Activated T-helper 2 cell treated with anti-CD3 and anti-CD28 coated beads, Interferon-gamma antibody, Interleukin-2, Interleukin-4, amounts not matched to agents 10 μg/mL and 5 μg/mL and 100 μg/mL, durations not matched to agents 14 hours and 24 hours and 36 hours (primary cell): ENCODE results near the gene BTBD1. TPM values are rescaled to one million over a fixed set of nuclear protein-coding genes. Genes with fewer than 3 reads are reported as not detected.

Experiments used
- DNase-seq: peaks from one replicate; pipeline ENCODE4 v3.0.0; 2021; ENCODE audit warnings: low spot score
- H3K27ac Mint-ChIP-seq: one replicate; pipeline ENCODE4 v1.8.0; 2021; ENCODE audit warnings: mixed read lengths
- H3K27me3 Mint-ChIP-seq: one replicate; pipeline ENCODE4 v1.8.0; 2021; ENCODE audit warnings: low read depth, mixed read lengths
- H3K36me3 Mint-ChIP-seq: one replicate; pipeline ENCODE4 v1.8.0; 2021; ENCODE audit warnings: low read depth, mixed read lengths
- H3K4me1 Mint-ChIP-seq: one replicate; pipeline ENCODE4 v1.8.0; 2021; ENCODE audit warnings: low read depth, mixed read lengths
- H3K4me3 Mint-ChIP-seq: one replicate; pipeline ENCODE4 v1.8.0; 2021; ENCODE audit warnings: low read depth, mild to moderate bottlenecking, moderate library complexity, mixed read lengths
- H3K9me3 Mint-ChIP-seq: one replicate; pipeline ENCODE4 v1.8.0; 2021; ENCODE audit warnings: mixed read lengths
- intact Hi-C: fragments of 100-400 bp; cut with micrococcal nuclease; formaldehyde crosslinking; loops from one replicate; pipeline ENCODE4 v1.15.1; 2023
- total RNA-seq: library from RNA; stranded (reverse); gene quantifications from 2 replicates; pipeline ENCODE4 v1.2.3, GENCODE V29; 2022

The BTBD1 gene
- total RNA-seq, 1 donor from 2014 or later = 59.5 TPM

DNA sequence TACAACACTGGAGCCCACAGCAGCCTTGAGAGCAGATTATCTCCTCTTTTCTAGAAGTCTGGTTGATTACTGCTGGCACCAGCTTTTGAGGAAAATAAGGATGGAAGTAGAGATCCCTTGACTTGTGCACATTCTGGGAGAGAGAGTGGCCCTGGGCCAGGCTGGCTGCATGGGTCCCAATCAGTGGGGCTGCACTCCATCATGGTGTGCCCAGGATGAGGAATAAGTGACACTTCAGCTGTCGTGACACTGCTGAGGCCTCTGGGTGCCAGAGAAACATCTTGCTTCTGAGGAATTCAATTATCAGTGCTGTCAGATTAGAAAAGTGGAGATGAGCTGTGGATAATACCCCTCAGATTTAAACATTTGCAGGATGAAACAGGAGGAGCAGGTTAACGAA lies 72.0 kb downstream of the BTBD1 start:
- peaks cover 13% of the 10 kb centered on the region for H3K36me3 Mint-ChIP-seq
- no peak for DNase-seq
- H3K9me3 Mint-ChIP-seq = no peaks in the 10 kb centered on the region
- intact Hi-C loops = no loop called here
- H3K4me1 Mint-ChIP-seq = peaks cover 5% of the 10 kb centered on the region
- H3K4me3 Mint-ChIP-seq = no peak overlapping the region
- no peak overlapping the region for H3K27ac Mint-ChIP-seq
- H3K27me3 Mint-ChIP-seq = no peaks in the 10 kb centered on the region

DNA sequence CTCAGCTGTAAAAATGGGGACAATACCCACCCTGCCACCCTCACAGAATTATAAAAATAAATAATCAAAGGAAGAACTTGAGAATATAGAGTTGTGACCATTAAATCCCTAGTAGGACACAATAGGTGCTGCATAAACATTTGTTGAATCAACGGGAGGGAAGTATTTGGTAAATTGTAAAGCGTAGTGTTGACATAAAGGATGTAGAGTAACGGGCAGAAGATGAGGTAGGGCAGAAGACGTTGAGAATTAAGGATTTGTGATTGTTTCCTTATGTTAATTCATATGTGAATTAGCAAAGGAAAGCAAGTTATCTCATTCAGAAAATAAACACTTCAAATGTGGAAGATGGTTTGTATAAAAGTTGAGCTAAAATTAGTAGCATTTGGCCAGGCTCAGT lies 73.9 kb downstream of the BTBD1 start:
- DNase-seq = no peak
- Mint-ChIP-seq H3K27me3 (no peaks in the 10 kb centered on the region), H3K27ac (no peak overlapping the region), H3K4me3 (no peak overlapping the region), H3K36me3 (peaks cover 27% of the 10 kb centered on the region), H3K4me1 (peaks cover 4% of the 10 kb centered on the region), H3K9me3 (no peaks in the 10 kb centered on the region)
- intact Hi-C loops = no loop called here

DNA sequence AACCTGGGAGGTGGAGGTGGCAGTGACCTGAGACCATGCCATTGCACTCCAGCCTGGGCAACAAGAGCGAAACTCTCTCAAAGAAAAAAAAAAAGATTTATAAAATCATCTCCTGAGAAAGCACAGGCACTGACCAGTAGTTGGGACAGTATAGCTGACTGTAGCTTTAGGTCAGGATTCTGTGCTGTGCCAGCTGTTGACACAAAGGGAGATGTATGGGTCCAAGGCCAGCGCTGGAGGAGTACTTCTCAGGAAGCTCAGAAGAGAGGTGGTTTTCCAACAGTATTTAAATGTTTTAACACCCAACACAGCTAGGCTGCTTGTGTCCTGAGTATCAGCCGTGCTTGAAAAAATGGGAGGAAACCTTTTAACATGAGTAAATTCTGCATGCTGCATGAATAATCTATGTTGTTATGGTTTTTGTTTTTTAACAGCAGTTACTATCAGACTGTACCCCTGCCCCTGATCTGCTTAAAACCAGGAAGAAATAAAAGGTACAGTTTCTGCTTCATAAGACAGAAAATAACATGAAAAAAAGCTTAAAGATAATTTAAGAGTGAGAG lies 74.5 kb downstream of the BTBD1 start:
- Mint-ChIP-seq H3K36me3 (peaks cover 31% of the 10 kb centered on the region), H3K4me3 (no peak overlapping the region), H3K27ac (no peak overlapping the region), H3K9me3 (no peaks in the 10 kb centered on the region), H3K27me3 (no peaks in the 10 kb centered on the region), H3K4me1 (peaks cover 5% of the 10 kb centered on the region)
- DNase-seq = no peak
- intact Hi-C loops = no loop called here

DNA sequence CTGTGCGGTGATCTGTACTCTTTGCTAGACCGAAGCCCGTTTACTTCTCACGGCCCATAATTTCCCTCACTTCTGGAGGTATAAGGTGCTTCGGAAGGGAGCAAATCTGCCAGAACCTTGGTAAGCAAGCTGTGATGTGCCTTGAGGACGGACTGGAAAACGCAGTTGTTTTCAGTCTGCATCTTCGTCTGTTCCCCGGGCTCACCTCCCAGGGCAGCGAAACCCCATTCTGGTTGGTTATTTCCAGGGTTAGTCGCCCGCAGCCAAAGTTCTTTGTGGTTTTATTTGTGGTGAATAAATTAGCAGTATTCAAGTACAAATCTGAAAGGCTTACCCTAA lies 80.6 kb downstream of the BTBD1 start:
- Mint-ChIP-seq H3K27ac (peak overlapping the region; percentile 95), H3K36me3 (peaks cover 36% of the 10 kb centered on the region), H3K9me3 (no peaks in the 10 kb centered on the region), H3K27me3 (no peaks in the 10 kb centered on the region), H3K4me3 (peak overlapping the region; percentile 86), H3K4me1 (peaks cover 22% of the 10 kb centered on the region)
- DNase-seq = no peak
- intact Hi-C loops = loop anchor here (2.0 to 10.0 kb wide), 4 partner anchors 36 to 442 kb away; partner anchors contain the start of gene RPS17

DNA sequence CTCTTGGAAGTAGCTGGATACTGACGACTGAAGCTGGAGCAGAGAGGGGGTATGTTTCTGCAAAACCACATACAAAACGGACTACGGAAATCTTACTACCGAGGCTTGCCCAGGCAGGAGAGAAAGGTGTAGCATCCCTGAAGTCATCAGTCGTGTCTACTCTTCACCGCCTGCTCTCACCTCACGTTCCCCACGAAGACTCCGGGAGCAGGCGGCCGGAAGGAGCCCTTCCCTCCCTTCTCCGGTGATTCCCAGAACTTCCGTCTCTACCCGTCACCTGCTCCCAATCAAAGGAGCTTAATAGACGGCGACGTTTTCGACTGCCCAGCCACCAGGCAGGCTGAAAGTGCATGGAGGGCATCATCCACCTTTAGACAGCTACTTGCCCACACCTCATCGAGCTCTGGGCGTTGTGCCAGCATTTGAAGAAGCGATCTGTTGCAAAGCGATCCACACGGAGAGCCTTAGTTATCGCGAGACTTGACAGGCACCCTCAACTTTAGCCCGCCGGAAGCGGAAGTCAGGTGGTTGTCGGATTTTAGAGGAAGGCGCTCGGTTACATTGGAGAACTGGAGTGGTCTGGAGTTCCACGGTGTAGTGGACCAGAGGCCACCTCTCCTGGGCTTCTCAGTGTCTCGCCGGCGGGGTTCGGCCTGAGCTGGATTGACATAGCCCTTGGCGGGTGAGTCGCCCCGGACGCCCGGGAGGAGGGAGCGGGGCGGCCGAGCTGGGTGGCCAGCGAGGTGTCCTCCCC lies 81.2 kb downstream of the BTBD1 start, which contains the start of gene RAMAC:
RAMAC (plus strand) TSS at position 523 of the 754 bp plus-strand sequence. CDS start 2,809 bp downstream, outside the sequence.
- H3K4me3 Mint-ChIP-seq = peak within 1 kb of the TSS; percentile 86
- peak within 1 kb of the TSS; percentile 95 for H3K27ac Mint-ChIP-seq
- H3K36me3 Mint-ChIP-seq = peaks cover 34% of the 10 kb centered on the region
- intact Hi-C loops = loop anchor here (2.0 to 10.0 kb wide), 4 partner anchors 35 to 441 kb away; partner anchors contain the start of gene RPS17
- peak; percentile 87 for DNase-seq
- H3K27me3 Mint-ChIP-seq = no peaks in the 10 kb centered on the region
- H3K4me1 Mint-ChIP-seq = peaks cover 22% of the 10 kb centered on the region
- no peaks in the 10 kb centered on the region for H3K9me3 Mint-ChIP-seq

DNA sequence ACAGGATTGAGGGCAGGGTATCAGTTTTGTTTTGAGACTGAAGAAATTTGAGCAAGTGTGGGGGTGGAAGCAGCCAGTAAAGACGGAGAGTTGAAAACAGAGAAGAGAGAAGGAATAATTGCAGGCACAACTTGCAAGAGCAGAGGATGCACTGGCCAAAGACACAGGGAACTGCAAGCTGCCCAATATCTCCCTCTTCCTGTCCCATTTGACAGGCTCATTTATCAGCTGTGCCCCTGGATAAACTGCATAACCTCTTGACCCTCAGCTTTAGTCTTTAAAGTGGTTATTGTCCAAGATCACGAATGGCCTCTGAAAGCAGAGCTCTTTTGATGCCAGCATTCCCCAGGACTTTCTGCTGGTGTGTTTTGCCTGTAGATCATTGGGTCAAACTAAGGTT lies 86.1 kb downstream of the BTBD1 start:
- Mint-ChIP-seq H3K27ac (no peak overlapping the region), H3K27me3 (no peaks in the 10 kb centered on the region), H3K9me3 (no peaks in the 10 kb centered on the region), H3K36me3 (peaks cover 3% of the 10 kb centered on the region), H3K4me1 (peaks cover 19% of the 10 kb centered on the region), H3K4me3 (no peak overlapping the region)
- DNase-seq = no peak
- intact Hi-C loops = loop anchor here (10.0 kb wide), 1 partner anchor 436 kb away; the partner anchor contains the start of gene RPS17

DNA sequence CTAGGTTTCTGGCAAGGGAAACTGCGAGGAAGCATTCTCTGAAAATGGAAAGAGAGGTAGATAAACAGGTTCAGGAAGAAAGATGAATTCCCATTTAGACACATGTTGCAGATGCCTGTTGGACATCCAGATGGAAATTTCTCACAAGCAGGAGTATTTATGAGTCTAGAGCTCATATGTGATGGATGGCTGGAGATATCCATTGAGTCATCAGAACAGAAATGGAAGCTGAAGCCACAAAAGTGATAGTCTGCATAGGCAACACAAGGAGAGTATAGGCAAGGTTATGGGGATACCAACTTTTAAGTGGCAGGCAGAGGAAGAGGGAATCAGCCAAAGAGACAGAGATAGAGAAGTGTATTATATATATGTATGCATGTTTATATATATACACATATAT lies 87.3 kb downstream of the BTBD1 start:
- intact Hi-C loops = loop anchor here (10.0 kb wide), 1 partner anchor 435 kb away; the partner anchor contains the start of gene RPS17
- Mint-ChIP-seq H3K4me1 (peaks cover 11% of the 10 kb centered on the region), H3K36me3 (peaks cover 3% of the 10 kb centered on the region), H3K27ac (no peak overlapping the region), H3K9me3 (no peaks in the 10 kb centered on the region), H3K27me3 (peaks cover 6% of the 10 kb centered on the region), H3K4me3 (no peak overlapping the region)
- no peak for DNase-seq

DNA sequence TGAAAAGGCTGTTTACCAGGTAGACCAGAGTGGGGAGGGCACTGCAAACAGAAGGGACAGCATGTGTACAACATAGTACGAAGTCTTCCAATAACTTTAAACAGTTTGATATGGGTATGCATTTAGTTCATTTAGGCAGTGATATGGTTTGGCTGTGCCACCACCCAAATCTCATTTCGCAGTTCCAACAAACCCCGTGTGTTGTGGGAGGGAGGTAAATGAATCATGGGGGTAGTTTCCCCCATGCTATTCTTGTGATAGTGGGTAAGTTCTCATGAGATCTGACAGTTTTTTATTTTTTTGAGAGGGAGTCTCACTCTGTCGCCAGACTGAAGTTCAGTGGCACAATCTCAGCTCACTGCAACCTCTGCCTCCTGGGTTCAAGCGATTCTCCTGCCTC lies 88.6 kb downstream of the BTBD1 start:
- no peak overlapping the region for H3K4me3 Mint-ChIP-seq
- H3K4me1 Mint-ChIP-seq = peaks cover 9% of the 10 kb centered on the region
- H3K27ac Mint-ChIP-seq = no peak overlapping the region
- peaks cover 3% of the 10 kb centered on the region for H3K36me3 Mint-ChIP-seq
- intact Hi-C loops = no loop called here
- DNase-seq = no peak
- peaks cover 6% of the 10 kb centered on the region for H3K27me3 Mint-ChIP-seq
- H3K9me3 Mint-ChIP-seq = no peaks in the 10 kb centered on the region

DNA sequence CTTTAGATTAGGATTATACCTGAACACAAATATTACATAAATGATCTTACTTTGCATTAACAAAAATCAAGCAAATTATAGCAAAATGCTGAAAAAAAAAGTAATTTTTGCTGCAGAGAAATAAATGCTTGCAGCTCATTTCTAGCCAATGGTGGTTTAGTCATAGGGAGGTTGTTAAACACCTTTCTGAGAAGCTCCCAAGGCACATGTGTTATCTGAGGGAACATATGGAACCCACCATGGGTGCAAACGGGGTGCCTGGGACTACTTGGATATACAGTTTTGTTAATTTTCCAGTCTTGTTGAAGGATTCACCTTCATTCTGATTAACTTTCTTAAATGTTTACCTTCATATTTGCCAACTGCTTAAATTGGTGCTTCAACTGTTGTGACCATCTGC lies 90.0 kb downstream of the BTBD1 start:
- no peak for DNase-seq
- Mint-ChIP-seq H3K36me3 (peaks cover 3% of the 10 kb centered on the region), H3K4me1 (peaks cover 12% of the 10 kb centered on the region), H3K9me3 (no peaks in the 10 kb centered on the region), H3K4me3 (no peak overlapping the region), H3K27ac (no peak overlapping the region), H3K27me3 (peaks cover 6% of the 10 kb centered on the region)
- intact Hi-C loops = no loop called here

DNA sequence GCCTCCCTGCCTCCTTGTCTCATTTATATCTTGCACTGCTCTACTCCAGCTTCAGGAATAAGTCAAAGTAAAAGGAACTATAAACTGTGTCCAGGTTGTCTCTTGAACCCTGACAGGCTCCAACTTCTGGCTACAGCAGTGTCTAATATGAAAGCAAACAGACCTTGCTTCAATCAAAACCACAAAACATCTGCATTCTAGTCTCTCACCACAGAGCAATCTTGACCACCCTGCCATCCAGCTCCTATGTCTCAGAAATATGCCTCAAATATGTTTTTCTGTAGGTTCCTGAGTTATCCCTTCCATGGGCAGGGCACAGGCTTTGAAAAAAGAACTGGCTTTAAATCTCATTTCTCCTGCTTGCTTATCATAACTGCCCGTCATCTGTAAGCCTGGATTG lies 94.1 kb downstream of the BTBD1 start:
- intact Hi-C loops = no loop called here
- Mint-ChIP-seq H3K4me3 (no peak overlapping the region), H3K27ac (no peak overlapping the region), H3K9me3 (no peaks in the 10 kb centered on the region), H3K4me1 (peaks cover 21% of the 10 kb centered on the region), H3K27me3 (peaks cover 20% of the 10 kb centered on the region), H3K36me3 (no peaks in the 10 kb centered on the region)
- no peak for DNase-seq

DNA sequence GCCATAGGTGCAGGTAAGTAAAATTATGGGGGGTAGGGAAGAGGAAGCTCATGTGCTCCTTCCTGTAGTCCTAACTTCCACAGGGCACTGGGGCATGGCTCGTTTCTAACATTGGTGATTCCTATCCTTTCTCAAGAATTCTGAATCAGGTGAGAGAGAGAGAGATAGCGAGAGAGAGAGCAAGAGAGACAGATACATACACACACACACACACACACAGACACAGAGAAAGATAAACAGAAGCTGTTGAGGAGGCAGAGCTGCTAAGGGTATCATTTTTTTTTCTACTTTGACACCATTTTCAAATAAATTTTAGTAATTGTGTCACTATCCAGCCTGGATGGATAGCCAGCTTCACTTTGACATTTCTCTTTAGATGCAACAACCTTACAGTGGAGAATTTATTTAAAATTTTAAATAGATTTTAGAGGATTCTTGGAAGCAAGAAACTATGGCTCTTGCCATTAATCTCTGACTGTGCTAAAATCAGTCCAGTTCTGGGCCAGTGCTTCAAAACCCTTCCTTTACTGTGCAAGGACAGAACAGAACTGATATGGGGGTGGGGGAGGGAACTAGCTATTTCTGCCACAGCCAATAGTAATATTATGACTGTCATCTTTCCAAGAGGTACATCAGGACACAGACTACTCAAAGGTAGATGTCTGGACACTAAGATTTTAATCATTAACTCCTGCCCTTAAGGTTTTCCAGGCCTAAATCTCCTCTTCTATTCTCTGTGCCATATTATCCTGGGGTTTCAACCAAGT lies 95.7 kb downstream of the BTBD1 start:
- H3K4me3 Mint-ChIP-seq = no peak overlapping the region
- no peaks in the 10 kb centered on the region for H3K36me3 Mint-ChIP-seq
- no peak for DNase-seq
- H3K9me3 Mint-ChIP-seq = no peaks in the 10 kb centered on the region
- intact Hi-C loops = no loop called here
- H3K27me3 Mint-ChIP-seq = peaks cover 20% of the 10 kb centered on the region
- peaks cover 28% of the 10 kb centered on the region for H3K4me1 Mint-ChIP-seq
- H3K27ac Mint-ChIP-seq = no peak overlapping the region

DNA sequence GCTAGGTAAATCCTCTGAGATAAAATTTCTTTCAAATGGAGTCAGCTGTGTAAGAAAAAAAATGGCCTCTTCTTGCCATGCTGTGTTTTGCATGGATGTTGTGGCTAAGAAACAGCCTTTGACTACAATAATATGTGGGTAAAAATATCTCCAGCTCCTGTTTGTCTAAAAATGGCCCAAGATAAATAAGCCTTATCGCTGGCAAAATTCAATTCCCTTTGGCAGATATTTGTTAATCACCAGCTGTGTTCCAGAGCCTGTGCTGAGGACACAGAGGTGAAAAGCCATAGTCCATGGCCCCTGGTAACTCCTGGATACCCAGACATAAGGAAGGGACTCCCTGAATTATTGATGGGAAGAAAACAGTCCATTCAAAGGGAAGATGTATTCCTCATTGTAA lies 96.4 kb downstream of the BTBD1 start:
- intact Hi-C loops = no loop called here
- H3K36me3 Mint-ChIP-seq = no peaks in the 10 kb centered on the region

More for the DNA sequence above, 96.4 kb downstream of the BTBD1 start:
- peaks cover 20% of the 10 kb centered on the region for H3K27me3 Mint-ChIP-seq
- H3K4me3 Mint-ChIP-seq = no peak overlapping the region
- H3K27ac Mint-ChIP-seq = no peak overlapping the region
- peaks cover 35% of the 10 kb centered on the region for H3K4me1 Mint-ChIP-seq
- DNase-seq = no peak
- H3K9me3 Mint-ChIP-seq = no peaks in the 10 kb centered on the region
